Adrenal gland (tissue), 12 donors: ENCODE measurements around the gene HECW1. TPM values are rescaled to one million over a fixed set of nuclear protein-coding genes. Genes with fewer than 3 reads are reported as not detected.

ENCODE experiments used
- DNase-seq, 7 donors: peaks; one replicate each; pipeline ENCODE4 v3.0.0-alpha.2; 2019 to 2020
- H3K27ac ChIP-seq, 5 donors: fragments of 200-600 bp; sonication (generic) in 4 of 5; 1 replicate in 3 of 5; 2 replicates in 2 of 5; pipeline versions ENCODE4 v1.5.1 to v1.8.0; 2016 to 2020; ENCODE audit warnings: mild to moderate bottlenecking in 1 of 5
- H3K27me3 ChIP-seq: fragments of 200-600 bp; 2 replicates; pipeline ENCODE4 v1.8.0; 2021
- H3K36me3 ChIP-seq, 2 donors: fragments of 200-600 bp; replicated peaks in 1 of 2; 1 replicate in 1 of 2; 2 replicates in 1 of 2; pipeline versions ENCODE4 v1.5.1 to v1.8.0; 2018 to 2022
- H3K4me1 ChIP-seq, 2 donors: fragments of 200-600 bp; replicated peaks in 1 of 2; 1 replicate in 1 of 2; 2 replicates in 1 of 2; pipeline versions ENCODE4 v1.5.1 to v1.8.0; 2018 to 2021
- H3K4me3 ChIP-seq, 4 donors: fragments of 200-600 bp; sonication (generic) in 3 of 4; one replicate each; pipeline ENCODE4 v1.5.1; 2016 to 2018
- H3K9me3 ChIP-seq, 3 donors: fragments of 200-600 bp; sonication (generic) in 1 of 3; replicated peaks in 1 of 3; 1 replicate in 2 of 3; 2 replicates in 1 of 3; pipeline versions ENCODE4 v1.5.1 to v1.8.0; 2016 to 2021
- CTCF ChIP-seq, 6 experiments: fragments of 450-650 bp in 4 of 6; fragments of 200-600 bp in 2 of 6; sonication (generic) in 1 of 6; IDR thresholded peaks; 1 replicate in 5 of 6; 2 replicates in 1 of 6; pipeline versions ENCODE4 v1.5.1 to v1.8.0; 2016 to 2021; ENCODE audit warnings: antibody characterized with exemption in 6 of 6, mild to moderate bottlenecking in 2 of 6, moderate library complexity in 1 of 6
- POLR2A ChIP-seq, 2 donors: fragments of 450-650 bp; IDR thresholded peaks; one replicate each; pipeline ENCODE4 v1.6.1; 2017; ENCODE audit warnings: antibody characterized with exemption in 2 of 2, mild to moderate bottlenecking in 2 of 2, moderate library complexity in 1 of 2
- WGBS, 4 donors: extraction: QIAGEN DNeasy Blood & Tissue Kit in 2 of 4; methylation state at CpG; one replicate each; pipeline versions ENCODE4 v1.1.5 to v1.1.7; 2013 to 2017; 5-methylcytosine and 5-hydroxymethylcytosine counted together
- intact Hi-C, 2 donors: fragments of 100-400 bp; cut with DNase I; formaldehyde crosslinking; loops; one replicate each; pipeline versions ENCODE4 v1.14.1 to v1.15.0; 2022 to 2023
- polyA plus RNA-seq, 3 donors: library from polyadenylated mRNA; stranded (reverse); fragments of 200-250 nt in 2 of 3; fragments of 350-450 nt in 1 of 3; fragmentation: Illumina TruSeq in 1 of 3; extraction: RNeasy Lipid Tissue Mini Kit (QIAGEN cat#74804) in 1 of 3; gene quantifications; one replicate each; pipeline ENCODE4 v1.2.3, GENCODE V29; 2013 to 2014
- total RNA-seq, 9 donors: library from RNA; depleted of rRNA in 4 of 9; stranded (reverse); fragments of >200 nt in 4 of 9; fragments of 120-200 nt in 1 of 9; fragmentation: NEBNext Ultra II Directional in 1 of 9; extraction: Animal tissue kit (Norgen Biotek cat#: 25700) in 1 of 9; gene quantifications; one replicate each; pipeline versions ENCODE4 v1.1.0 to v1.2.4, GENCODE V29; 2013 to 2023
- donor health status: healthy with polysubstance abuse.
- donor health status: Bipolar disorder and iron deficiency.
- donor health status: DM: yes; HTN: yes; CAD: no.
- donor health status: DM: no; HTN: no; CAD: no.
- donor health status: DM: no; HTN: no; CAD: no.
- donor health status: DM: yes; HTN: yes; CAD: no.

Gene HECW1
- total and polyA plus RNA-seq, 12 donors = under 0.01 to 3.2 (median 0.06) TPM; not detected in 4

- DNase-seq = no peak
- Histone ChIP-seq H3K36me3 (no peaks in the 10 kb centered on the region), H3K27me3 (no peaks in the 10 kb centered on the region), H3K4me3 (no peak overlapping the region), H3K4me1 (no peaks in the 10 kb centered on the region), H3K27ac (no peak overlapping the region), H3K9me3 (no peaks in the 10 kb centered on the region)
- no peak for TF ChIP-seq CTCF (IDR thresholded peaks at IDR 0.05)
- no peak for TF ChIP-seq POLR2A (IDR thresholded peaks at IDR 0.05)
- intact Hi-C loops = no loop called here
These were observed 433.8 kb downstream of the HECW1 start for GRCh38 chr7:43546231-43546630.

GRCh38 chr7:43550427-43550826, 438.0 kb downstream of the HECW1 start:
- no peak for DNase-seq
- no peaks in the 10 kb centered on the region for H3K9me3 ChIP-seq
- intact Hi-C loops = no loop called here
- no peaks in the 10 kb centered on the region for H3K27me3 ChIP-seq
- no peak overlapping the region for H3K27ac ChIP-seq
- TF ChIP-seq CTCF (IDR thresholded peaks at IDR 0.05) (no peak), POLR2A (IDR thresholded peaks at IDR 0.05) (no peak)
- no peaks in the 10 kb centered on the region for H3K36me3 ChIP-seq
- no peak overlapping the region for H3K4me3 ChIP-seq
- no peaks in the 10 kb centered on the region for H3K4me1 ChIP-seq
- 95 to 98% (median 96%) methylated on average over 15 to 16 of the region's 16 CpGs for WGBS, 4 donors

GRCh38 chr7:43552122-43552521, 439.7 kb downstream of the HECW1 start:
- intact Hi-C loops = no loop called here
- Histone ChIP-seq H3K27me3 (no peaks in the 10 kb centered on the region), H3K4me1 (no peaks in the 10 kb centered on the region), H3K36me3 (no peaks in the 10 kb centered on the region), H3K9me3 (no peaks in the 10 kb centered on the region), H3K27ac (no peak overlapping the region), H3K4me3 (no peak overlapping the region)
- no peak for DNase-seq
- TF ChIP-seq POLR2A (IDR thresholded peaks at IDR 0.05) (no peak), CTCF (IDR thresholded peaks at IDR 0.05) (no peak)
- 80 to 90% (median 86%) methylated on average over 8 of the region's 8 CpGs for WGBS, 4 donors

GRCh38 chr7:43553999-43554398, 441.6 kb downstream of the HECW1 start:
- H3K36me3 ChIP-seq = no peaks in the 10 kb centered on the region
- H3K27ac ChIP-seq = no peak overlapping the region
- DNase-seq = no peak
- no peaks in the 10 kb centered on the region for H3K4me1 ChIP-seq
- intact Hi-C loops = no loop called here
- WGBS, 4 donors = 63 to 77% (median 70%) methylated on average over 3 of the region's 3 CpGs
- TF ChIP-seq CTCF (IDR thresholded peaks at IDR 0.05) (no peak), POLR2A (IDR thresholded peaks at IDR 0.05) (no peak)
- no peaks in the 10 kb centered on the region for H3K27me3 ChIP-seq
- no peaks in the 10 kb centered on the region for H3K9me3 ChIP-seq
- H3K4me3 ChIP-seq = no peak overlapping the region
